Activated naive CD4-positive, alpha-beta T cell treated with Interleukin-2 at 50 U/mL for 16 hours (primary cell): ENCODE results near the gene AHNAK2.
"Not testable (repeated sequence)": the region's sequence is repeated elsewhere in the genome, so short reads cannot be mapped to it uniquely, and the experiment has no call there.

Experiments used
- DNase-seq: peaks from one replicate; pipeline ENCODE4 v3.0.0-alpha.2; 2020

Gene AHNAK2

DNA sequence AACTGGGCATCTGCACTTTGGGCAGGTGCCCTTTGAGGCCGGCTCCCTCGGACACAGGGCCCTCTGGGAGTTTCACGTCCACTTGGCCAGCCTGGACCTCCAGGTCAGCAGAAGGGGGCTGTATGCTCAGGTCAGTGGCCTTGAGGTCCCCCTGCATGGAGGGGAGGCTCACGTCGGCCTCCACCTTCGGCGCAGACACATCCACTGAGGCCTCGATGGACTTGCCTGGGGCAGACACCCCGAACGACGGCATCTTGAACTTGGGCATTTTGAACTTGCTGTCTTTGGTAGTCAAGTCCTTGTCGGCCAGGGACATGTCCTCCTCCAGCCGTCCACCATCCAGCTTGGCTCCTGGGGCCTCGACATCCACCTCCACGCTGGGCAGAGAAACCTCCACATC, 27.5 kb downstream of the AHNAK2 start:
- not testable (repeated sequence) for DNase-seq

DNA sequence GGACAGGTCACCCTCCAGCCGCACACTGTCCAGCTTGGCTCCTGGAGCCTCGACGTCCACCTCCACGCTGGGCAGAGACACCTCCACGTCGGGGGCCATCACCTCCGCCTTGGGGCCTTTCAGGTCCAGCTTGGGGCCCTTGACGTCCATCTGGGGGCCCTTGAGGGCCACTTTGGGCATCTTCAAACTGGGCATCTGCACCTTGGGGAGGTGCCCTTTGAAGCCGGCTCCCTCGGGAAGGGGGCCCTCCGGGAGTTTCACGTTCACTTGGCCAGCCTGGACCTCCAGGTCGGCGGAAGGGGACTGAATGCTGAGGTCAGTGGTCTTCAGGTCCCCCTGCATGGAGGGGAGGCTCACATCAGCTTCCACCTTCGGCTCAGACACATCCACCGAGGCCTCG, 28.2 kb downstream of the AHNAK2 start:
- DNase-seq = no peak

DNA sequence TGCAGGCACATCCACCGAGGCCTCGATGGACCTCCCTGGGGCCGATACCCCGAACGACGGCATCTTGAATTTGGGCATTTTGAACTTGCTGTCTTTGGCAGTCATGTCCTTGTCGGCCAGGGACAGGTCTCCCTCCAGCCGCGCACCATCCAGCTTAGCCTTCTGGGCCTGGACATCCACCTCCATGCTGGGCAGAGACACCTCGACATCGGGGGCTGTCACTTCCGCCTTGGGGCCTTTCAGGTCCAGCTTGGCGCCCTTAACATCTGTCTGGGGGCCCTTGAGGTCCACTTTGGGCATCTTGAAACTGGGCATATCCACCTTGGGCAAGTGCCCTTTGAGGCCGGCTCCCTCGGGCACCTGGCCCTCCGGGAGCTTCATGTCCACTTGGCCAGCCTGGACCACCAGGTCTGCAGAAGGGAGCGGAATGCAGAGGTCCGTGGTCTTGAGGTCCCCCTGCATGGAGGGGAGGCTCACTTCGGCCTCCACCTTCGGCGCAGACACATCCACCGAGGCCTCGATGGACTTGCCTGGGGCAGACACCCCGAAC, 28.7 kb downstream of the AHNAK2 start:
- DNase-seq = not testable (repeated sequence)

DNA sequence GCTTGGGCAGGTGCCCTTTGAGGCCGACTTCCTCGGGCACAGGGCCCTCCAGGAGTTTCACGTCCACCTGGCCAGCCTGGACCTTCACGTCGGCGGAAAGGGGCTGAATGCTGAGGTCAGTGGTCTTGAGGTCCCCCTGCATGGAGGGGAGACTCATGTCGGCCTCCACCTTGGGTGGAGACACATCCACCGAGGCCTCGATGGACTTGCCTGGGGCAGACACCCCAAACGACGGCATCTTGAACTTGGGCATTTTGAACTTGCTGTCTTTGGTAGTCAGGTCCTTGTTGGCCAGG, 29.5 kb downstream of the AHNAK2 start:
- no peak for DNase-seq

DNA sequence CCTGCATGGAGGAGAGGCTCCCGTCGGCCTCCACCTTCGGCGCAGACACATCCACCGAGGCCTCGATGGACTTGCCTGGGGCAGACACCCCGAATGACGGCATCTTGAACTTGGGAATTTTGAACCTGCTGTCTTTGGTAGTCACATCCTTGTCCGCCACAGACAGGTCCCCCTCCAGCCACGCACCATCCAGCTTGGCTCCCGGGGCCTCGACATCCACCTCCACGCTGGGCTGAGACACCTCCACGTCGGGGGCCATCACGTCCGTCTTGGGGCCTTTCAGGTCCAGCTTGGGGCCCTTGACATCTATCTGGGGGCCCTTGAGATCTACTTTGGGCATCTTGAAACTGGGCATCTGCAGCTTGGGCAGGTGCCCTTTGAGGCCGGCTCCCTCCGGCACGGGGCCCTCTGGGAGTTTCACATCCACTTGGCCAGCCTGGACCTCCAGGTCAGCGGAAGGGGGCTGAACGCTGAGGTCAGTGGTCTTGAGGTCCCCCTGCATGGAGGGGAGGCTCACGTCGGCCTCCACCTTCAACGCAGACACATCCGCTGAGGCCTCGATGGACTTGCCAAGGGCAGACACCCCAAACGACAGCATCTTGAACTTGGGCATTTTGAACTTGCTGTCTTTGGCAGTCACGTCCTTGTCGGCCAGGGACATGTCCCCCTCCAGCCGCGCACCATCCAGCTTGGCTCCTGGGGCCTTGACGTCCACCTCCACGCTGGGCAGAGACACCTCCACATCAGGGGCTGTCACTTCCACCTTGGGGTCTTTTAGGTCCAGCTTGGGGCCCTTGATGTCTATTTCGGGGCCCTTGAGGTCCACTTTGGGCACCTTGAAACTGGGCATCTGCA, 30.1 kb downstream of the AHNAK2 start:
- DNase-seq = not testable (repeated sequence)

DNA sequence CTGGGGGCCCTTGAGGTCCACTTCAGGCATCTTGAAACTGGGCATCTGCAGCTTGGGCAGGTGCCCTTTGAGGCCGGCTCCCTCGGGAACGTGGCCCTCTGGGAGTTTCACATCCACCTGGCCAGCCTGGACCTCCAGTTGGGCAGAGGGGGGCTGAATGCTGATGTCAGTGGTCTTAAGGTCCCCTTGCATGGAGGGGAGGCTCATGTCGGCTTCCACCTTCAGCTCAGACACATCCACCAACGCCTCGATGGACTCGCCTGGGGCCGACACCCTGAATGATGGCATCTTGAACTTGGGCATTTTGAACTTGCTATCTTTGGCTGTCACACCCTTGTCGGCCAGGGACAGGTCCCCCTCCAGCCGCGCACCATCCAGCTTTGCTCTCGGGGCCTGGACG, 31.0 kb downstream of the AHNAK2 start:
- not testable (repeated sequence) for DNase-seq

DNA sequence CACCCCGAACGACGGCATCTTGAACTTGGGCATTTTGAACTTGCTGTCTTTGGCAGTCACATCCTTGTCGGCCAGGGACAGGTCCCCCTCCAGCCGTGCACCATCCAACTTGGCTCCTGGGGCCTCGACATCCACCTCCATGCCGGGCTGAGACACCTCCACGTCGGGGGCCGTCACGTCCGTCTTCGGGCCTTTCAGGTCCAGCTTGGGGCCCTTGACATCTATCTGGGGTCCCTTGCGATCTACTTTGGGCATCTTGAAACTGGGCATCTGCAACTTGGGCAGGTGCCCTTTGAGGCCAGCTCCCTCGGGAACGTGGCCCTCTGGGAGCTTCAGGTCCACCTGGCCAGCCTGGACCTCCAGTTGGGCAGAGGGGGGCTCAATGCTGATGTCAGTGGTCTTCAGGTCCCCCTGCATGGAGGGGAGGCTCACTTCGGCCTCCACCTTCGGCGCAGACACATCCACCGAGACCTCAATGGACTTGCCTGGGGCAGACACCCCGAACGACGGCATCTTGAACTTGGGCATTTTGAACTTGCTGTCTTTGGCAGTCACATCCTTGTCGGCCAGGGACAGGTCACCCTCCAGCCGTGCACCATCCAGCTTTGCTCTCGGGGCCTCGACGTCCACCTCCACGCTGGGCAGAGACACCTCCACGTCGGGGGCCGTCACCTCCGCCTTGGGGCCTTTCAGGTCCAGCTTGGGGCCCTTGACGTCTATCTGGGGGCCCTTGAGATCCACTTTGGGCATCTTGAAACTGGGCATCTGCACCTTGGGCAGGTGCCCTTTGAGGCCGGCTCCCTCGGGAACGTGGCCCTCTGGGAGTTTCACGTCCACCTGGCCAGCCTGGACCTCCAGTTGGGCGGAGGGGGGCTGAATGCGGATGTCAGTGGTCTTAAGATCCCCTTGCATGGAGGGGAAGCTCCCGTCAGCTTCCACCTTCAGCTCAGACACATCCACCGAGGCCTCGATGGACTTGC, 31.9 kb downstream of the AHNAK2 start:
- not testable (repeated sequence) for DNase-seq

DNA sequence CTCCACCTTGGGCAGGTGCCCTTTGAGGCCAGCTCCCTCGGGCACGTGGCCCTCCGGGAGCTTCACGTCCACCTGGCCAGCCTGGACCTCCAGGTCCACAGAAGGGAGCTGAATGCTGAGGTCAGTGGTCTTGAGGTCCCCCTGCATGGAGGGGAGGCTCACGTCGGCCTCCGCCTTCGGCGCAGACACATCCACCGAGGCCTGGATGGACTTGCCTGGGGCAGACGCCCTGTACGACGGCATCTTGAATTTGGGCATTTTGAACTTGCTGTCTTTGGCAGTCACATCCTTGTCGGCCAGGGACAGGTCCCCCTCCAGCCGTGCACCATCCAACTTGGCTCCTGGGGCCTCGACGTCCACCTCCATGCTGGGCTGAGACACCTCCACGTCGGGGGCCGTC, 32.9 kb downstream of the AHNAK2 start:
- DNase-seq = not testable (repeated sequence)

DNA sequence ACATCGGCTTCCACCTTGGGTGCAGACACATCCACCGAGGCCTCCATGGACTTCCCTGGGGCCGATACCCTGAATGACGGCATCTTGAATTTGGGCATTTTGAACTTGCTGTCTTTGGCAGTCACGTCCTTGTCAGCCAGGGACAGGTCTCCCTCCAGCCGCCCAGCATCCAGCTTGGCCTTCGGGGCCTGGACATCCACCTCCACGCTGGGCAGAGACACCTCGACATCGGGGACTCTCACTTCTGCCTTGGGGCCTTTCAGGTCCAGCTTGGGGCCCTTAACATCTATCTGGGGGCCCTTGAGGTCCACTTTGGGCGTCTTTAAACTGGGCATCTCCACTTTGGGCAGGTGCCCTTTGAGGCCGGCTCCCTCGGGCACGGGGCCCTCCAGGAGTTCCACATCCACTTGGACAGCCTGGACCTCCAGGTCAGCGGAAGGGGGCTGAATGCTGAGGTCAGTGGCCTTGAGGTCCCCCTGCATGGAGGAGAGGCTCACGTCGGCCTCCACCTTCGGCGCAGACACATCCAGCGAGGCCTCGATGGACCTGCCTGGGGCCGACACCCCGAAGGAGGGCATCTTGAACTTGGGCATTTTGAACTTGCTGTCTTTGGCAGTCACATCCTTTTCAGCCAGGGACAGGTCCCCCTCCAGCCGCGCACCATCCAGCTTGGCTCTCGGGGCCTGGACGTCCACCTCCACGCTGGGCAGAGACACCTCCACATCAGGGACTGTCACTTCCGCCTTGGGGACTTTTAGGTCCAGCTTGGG, 33.6 kb downstream of the AHNAK2 start:
- DNase-seq = not testable (repeated sequence)

DNA sequence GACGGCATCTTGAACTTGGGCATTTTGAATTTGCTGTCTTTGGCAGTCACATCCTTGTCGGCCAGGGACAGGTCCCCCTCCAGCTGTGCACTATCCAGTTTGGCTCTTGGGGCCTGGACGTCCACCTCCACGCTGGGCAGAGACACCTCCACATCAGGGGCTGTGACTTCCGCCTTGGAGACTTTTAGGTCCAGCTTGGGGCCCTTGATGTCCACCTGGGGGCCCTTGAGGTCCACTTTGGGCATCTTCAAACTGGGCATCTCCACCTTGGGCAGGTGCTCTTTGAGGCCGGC, 34.2 kb downstream of the AHNAK2 start:
- not testable (repeated sequence) for DNase-seq

DNA sequence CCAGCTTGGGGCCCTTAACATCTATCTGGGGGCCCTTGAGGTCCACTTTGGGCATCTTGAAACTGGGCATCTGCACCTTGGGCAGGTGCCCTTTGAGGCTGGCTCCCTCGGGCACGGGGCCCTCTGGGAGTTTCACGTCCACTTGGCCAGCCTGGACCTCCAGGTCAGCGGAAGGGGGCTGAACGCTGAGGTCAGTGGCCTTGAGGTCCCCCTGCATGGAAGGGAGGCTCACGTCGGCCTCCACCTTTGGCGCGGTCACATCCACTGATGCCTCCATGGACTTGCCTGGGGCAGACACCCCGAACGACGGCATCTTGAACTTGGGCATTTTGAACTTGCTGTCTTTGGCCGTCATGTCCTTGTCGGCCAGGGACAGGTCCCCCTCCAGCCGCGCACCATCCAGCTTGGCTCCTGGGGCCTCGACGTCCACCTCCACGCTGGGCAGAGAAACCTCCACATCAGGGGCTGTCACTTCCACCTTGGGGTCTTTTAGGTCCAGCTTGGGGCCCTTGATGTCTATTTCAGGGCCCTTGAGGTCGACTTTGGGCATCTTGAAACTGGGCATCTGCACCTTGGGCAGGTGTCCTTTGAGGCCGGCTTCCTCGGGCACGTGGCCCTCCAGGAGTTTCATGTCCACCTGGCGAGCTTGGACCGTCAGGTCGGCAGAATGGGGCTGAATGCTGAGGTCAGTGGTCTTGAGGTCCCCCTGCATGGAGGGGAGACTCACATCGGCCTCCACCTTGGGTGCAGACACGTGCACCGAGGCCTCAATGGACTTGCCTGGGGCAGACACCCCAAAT, 34.8 kb downstream of the AHNAK2 start:
- not testable (repeated sequence) for DNase-seq

DNA sequence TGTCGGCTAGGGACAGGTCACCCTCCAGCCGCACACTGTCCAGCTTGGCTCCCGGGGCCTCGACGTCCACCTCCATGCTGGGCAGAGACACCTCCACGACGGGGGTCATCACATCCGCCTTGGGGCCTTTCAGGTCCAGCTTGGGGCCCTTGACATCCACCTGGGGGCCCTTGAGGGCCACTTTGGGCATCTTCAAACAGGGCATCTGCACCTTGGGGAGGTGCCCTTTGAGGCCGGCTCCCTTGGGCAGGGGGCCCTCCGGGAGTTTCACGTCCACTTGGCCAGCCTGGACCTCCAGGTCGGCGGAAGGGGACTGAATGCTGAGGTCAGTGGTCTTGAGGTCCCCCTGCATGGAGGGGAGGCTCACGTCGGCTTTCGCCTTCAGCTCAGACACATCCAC, 35.6 kb downstream of the AHNAK2 start:
- no peak for DNase-seq

DNA sequence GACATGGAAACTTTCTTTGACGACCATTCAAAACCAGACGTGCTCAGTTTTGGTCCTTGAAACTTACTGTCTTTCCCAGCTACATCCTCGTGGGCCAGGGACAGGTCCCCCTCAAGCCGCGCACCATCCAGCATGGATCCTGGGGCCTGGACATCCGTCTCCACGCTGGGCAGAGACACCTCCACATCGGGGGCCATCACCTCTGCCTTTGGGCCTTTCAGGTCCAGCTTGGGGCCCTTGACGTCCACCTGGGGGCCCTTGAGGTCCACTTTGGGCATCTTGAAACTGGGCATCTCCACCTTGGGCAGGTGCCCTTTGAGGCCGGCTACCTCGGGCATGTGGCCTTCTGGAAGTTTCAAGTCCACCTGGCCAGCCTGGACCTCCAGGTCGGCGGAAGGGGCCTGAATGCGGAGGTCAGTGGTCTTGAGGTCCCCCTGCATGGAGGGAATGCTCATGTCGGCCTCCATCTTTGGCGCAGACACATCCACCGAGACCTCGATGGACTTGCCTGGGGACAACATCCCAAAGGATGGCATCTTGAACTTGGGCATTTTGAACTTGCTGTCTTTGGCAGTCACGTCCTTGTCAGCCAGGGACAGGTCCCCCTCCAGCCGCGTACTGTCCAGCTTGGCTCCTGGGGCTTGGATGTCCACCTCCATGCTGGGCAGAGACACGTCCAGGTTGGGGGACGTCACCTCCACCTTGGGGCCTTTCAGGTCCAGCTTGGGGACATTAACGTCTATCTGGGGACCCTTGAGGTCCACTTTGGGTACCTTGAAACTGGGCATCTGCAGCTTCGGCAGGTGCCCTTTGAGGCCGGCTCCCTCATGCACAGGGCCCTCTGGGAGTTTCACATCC, 36.4 kb downstream of the AHNAK2 start:
- no peak for DNase-seq

DNA sequence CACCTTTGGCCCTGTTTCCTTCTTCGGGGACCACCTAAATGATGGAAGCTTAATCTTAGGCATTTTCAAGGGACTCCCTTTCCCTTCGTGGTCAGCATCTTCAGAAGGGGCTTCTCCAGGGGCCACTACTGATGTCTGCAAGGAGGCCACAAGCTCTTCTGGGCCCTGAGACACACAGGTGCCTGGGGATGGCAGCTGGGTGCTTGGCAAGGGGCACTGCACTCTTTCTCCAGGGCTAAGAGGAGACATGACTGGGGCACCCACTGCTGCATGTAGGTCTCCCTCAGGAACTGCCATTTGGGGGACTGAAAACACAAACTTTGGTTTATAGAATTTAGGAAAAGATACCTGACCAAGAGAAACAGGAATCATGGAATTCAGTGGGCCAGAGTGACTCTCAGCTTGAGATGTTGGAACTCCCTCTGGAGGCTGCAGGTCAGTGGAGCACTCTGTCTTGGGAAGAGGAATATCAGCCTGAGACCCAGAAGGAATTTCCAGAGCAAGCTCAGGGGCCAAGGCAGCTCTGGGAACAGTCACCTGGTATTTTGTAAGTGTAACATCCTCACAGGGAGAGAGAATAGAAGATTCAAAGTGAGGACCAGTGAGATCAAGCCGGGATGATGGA, 37.5 kb downstream of the AHNAK2 start:
- no peak for DNase-seq

DNA sequence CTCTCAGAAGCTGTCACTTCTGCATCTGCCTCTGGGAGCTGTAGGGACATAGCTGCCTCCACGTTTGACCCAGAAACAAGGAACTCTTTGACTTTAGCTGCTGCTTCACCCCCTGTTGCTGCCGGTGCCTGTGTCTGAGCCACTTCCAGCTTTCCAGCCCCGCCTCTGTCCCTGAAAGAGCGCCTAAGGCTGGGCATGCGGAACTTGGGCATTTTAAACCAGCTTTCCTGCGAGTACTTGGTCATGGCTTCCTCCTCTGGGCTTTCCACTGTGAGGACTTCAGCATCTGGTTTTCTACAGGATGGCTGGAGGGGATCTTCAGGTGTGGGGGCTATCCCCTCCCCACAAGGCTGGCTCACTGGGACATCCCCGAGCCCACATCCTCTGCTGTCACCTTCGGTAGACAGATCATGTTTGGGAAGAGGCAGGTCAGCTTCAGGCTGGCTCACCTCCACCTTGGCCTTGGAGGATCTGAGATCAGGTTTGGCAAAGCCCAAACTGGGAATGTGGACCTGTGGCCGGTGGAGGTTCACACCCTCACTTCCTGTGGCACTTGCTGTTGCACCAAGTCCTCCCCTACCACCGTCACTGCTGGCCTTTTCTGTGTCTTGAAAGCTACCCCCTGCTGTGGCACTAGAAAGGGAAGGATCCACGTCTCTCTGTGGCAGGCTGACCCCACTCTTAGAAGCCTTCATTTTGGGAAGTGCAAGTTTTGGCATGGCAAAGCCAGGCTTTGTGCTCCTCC, 38.3 kb downstream of the AHNAK2 start:
- no peak for DNase-seq

DNA sequence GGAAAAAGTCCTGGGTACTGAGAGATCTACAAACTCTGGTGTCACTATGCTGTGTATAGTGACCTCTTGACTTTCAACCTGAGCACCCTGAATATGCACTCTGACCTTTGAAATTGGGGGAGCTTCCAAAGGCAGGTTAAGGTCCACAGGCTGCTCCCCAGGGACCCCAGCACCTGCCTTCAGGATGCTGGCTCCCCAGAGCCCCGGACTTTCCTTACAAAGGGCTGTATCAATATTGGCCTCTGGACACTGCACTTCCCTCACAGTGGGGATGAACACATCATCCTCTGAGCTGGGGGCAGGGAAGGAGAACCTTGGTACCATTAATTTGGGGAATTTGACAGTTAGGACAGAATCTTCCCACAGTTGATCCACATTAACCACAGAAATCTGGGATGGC, 39.2 kb downstream of the AHNAK2 start:
- DNase-seq = no peak

DNA sequence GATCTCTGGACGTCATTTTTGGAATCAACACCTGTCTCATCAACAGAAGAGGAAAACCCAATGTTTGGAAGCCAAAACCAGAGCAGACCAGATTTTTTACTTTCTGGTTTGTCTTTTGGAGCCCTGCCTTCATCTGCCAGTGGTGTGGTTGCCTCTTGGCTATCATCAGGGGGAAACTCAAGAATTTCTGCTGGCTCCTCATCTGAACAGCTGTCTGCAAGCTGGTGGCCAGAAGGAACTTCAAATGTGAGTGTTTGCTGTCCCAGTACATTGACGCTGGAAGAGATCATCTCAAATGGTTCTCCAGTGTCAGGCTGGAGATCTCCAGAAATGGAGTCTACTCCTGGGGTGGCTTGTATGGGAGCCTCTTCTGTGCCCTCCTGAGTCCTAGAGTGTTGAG, 39.7 kb downstream of the AHNAK2 start:
- no peak for DNase-seq

DNA sequence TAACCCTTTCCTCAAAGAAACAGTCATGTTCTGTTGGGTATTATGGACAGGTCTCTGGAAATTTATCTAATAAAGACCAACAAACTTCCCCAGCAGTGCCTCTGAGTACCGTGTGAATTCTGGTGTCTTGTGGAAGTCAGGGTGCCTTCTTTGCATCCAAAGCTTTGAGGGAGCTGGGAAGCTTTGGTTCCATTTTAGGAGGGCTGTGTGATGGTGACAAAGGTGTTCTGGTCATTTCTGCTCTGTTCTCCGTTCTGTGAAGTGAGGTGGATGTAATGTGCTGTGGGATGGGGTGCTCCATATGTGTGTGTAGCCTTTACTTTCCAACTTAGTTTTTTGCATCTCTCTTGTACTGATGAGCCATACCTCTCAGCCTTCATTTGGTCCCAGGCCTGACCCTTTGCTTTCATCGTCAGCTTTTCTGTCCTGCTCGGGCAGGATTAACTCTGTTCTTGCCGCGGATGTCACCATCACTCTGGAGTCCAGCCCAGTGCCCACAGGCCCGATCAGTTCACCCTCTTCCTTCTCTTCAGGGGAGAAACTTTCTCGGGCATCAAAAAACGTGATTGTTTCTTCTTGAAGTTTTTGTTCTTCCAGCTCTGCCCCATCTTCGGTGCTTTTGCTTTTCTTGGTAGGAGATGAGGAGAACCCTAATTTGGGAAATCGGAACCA, 40.3 kb downstream of the AHNAK2 start:
- DNase-seq = no peak

DNA sequence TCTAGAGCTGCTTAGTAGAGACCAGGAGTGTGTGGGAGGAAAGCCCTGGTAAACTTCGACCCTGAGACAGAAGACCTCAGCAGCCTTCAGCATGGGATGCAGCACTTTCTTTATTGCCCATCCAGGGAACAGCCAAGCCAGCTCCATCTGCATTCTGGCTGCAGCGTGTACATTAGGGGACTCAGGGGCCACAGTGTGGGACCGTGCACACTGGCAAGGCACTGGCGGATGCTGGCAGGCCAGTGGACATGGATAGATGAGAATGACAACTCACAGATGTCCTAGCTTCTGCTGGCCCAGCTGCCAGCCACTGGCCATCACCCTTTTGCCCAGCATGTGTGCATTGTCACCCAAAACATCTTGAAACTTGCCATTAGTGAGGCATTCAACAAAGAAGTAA, 41.0 kb downstream of the AHNAK2 start:
- no peak for DNase-seq
